Measurements from ENCODE around the gene DYNLT4.
"Not testable (repeated sequence)": the region's sequence is repeated elsewhere in the genome, so short reads cannot be mapped to it uniquely, and the experiment has no call there.

DYNLT4 gene

DNA sequence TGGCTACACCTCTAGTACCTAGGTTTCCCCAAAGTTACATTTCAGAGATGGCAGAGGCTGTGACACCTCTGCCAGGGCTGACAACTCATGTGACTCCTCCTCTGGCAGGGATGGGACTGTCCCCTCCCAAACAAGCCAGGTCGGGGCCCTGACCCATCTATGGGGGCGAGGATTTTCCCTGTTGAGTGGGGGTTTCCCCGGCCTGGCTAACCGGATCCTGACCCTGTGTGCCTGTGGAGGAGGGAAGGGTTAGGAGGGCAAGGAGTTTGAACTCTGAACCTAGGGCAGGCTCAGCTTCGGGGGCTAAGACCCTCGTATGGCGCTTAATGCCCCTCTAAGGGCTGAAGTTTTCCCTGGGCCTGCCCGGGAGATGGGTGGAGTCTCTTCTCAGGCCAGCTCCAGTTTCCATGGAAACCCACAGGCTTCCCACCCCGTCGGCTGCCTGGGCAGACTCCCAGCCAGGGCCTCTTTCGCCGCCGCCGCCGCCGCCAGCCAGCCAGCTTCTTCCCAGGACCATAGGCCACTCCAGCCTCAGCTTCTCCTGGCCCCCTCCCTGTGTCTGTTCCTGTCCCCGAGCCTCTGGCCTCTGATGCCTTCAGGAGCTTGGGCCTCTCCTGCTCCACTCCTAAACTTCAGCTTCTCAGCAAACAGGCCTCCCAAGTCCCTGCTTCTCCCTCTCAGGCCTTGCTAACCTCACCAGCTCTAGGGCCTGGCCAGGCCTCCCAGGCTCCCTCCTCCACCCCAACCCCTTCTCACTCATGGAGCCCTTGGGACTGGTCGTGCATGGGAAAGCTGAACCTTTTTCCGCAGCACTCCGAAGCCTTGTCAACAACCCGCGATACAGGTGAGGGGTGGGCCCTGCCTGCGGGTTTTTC is 1.1 kb upstream of the DYNLT4 start, which contains the start of gene BTBD19:
TSS of gene BTBD19 (plus strand) at position 461 of the 875 bp plus-strand sequence. CDS start at position 759, 298 bp downstream.
- peak; percentile 26 for DNase-seq

DNA sequence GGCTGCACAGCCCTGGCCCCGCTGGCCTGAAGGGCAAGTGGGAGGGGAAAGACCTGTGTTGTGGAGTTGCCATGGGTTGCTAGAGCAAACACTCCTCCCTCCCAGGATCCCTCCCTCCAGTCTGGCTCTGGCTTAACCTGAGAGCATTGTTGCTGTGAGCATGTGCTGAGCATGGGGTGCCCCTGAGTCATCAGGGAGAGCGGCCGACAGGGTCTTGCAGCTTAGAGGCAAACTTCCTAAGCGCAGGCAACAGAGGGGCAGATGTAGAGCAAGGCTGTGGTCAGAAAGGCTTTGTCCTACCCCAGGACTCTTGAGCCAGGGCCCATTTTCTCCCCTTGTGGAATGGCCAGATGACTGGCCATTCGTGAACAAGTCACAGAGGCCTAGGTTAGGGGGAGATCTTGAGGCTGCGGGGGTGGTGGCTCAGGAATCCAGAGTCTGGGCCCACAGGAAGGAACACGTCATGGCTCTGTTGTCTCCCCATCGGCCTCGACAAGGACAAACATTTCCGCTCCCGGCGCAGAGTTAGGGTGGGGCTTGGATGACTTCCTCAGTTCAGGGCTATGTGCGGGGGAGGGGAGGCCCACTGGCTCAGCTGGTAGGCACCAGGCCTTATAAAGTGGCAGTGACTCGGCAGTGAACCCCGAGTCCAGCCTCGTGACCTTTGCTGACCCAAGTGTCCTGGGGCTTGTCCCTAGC is 362 bp upstream of the DYNLT4 start:
- DNase-seq, result peak; percentile 95

DNA sequence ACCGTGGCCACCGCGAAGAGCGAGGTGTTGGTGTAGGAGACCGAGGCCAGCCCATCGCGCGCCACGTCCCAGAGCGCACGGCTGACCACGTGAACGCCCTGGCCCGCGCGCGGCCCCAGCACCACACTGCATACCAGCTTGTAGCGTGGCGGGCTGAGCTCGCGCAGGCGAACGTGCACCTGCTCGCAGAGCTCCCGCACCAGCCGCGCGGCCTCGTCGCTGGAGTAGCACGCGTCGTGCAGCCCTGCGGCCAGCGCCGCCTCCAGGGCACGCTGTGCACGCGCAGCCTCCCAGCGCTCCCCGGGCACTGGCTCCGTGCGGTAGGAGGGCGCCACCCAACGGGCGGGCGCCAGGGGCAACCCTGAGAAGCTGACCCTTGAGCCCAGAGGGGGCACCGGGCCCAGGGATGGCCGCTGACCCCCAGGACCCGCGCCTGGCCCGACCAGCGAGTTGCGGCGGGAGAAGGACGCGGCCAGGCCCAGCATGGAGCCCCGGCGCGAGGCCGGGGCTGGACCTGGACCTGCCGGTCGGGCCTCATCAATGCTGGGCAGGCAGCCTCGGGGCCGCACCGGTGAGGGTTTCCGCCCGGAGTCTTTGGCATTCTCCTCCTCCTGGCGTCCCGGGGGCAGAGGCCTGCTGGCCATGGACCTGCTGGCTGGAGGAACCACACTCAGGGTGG is 987 bp downstream of the DYNLT4 start:
- peak; percentile 48 for DNase-seq

DNA sequence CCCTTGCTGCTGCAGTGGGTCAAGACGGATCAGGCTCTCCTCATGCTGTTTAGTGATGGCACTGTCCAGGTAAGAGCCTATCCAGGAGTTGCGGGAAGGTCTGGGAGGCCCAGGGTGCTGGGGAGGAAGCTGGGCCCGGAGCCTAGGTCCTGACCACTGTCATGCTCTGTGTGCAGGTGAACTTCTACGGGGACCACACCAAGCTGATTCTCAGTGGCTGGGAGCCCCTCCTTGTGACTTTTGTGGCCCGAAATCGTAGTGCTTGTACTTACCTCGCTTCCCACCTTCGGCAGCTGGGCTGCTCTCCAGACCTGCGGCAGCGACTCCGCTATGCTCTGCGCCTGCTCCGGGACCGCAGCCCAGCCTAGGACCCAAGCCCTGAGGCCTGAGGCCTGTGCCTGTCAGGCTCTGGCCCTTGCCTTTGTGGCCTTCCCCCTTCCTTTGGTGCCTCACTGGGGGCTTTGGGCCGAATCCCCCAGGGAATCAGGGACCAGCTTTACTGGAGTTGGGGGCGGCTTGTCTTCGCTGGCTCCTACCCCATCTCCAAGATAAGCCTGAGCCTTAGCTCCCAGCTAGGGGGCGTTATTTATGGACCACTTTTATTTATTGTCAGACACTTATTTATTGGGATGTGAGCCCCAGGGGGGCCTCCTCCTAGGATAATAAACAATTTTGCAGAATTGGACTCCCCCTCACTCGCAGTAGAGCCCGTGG is 1.7 kb downstream of the DYNLT4 start:
- peak; percentile 16 for DNase-seq

DNA sequence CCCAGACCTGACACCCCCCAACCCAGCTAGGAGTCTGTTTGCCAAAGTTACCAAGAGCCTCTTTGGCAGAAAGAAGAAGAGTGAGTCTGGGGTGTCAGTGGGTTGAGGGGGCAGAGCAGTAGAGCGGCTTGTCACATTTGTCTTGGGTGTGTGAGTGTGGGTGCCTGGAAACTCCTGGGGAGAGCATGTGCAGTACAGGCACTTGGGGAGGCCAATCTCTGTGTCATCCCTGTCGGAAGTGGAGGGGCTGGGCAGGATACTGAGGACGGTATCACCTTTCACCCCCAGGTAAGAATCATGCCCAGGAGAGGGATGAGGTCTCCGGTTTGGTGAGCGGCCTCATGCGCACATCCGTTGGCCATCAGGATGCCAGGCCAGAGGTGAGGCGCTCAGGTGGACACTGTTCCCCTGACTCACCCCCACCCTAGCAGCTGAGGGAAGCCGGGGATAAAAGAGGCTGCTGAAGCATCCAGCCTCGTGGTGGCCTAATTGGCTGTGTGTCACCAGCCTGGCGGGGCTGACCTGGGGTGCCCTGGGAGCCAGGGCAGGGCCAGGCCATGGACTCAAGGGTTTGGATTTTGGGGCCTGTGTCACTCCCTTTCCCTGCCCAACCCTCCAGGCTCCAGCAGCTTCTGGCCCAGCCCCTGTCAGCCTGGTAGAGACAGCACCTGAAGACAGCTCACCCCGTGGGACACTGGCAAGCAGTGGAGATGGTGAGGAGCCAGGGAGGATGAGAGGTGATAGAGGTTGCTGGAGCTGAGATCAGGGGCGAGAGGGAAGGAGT is 3.6 kb downstream of the DYNLT4 start:
- DNase-seq, result no peak

DNA sequence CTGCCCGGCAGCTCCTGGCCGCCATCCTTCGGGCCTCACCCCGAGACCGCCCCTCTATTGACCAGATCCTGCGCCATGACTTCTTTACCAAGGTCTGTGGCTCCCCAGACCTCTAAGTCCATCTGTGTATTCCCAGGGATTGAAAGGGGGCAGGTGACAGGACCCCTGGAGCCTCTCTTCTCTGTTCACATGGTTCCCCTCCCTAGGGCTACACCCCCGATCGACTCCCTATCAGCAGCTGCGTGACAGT is 4.2 kb downstream of the DYNLT4 start:
- no peak for DNase-seq

DNA sequence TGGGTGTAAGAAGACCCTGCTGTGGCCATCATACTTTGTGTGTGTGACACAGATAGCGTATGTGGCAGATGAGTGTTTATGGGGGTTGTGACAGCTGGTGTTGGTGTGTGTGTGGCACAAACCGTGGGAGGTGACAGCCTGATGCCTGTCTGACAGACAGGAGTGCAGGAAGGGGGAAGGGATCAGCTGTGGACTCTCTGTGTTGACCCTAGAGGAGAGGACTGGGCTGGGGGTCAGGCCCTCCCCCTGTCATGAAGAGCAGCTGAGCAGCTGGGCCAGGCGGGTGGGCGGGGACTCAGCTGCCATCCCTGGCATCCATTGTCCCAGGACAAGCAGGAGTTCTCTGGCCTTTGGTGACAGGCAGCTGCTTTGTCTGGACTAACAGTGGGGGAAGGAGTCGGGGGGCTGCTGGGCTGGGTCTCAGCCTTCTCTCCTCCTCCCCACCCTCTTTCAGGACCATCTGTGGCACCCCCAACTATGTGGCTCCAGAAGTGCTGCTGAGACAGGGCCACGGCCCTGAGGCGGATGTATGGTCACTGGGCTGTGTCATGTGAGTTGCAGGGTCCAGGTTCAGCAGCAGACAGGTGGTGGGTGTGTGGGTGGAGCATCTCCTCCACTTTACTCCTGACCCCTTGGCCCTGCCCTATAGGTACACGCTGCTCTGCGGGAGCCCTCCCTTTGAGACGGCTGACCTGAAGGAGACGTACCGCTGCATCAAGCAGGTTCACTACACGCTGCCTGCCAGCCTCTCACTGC is 4.7 kb downstream of the DYNLT4 start:
- peak; percentile 22 for DNase-seq

DNA sequence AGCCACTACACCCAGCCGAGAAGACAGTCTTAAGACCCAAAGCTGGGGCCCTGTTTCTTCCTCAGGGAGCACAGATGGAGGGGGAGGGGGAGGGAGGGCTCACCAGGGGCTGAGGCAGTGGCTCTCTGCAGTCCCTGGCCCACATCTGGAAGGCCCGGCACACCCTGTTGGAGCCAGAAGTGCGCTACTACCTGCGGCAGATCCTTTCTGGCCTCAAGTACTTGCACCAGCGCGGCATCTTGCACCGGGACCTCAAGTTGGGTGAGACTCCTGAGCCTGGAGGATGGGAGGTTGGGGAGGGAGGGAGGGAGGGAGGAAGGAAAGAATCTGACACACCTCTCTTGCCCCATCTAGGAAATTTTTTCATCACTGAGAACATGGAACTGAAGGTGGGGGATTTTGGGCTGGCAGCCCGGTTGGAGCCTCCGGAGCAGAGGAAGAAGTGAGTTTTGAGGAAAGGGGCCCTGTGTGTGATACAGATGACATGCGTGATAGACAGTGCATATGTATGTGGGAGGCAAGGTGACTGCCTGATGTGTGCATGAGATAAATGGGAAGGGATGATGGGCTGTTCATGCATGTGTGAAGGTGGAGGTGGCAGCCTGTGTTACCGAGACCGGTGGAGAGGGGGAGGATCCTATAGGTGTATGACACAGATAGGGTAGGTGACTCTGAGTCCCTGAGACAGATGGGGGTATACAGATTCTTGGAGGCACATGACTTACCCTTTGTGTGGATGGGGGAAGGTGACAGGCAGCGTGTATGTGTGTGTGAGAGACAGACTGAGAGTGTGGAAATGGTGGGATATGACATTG is 5.5 kb downstream of the DYNLT4 start:
- DNase-seq, result peak; percentile 45

DNA sequence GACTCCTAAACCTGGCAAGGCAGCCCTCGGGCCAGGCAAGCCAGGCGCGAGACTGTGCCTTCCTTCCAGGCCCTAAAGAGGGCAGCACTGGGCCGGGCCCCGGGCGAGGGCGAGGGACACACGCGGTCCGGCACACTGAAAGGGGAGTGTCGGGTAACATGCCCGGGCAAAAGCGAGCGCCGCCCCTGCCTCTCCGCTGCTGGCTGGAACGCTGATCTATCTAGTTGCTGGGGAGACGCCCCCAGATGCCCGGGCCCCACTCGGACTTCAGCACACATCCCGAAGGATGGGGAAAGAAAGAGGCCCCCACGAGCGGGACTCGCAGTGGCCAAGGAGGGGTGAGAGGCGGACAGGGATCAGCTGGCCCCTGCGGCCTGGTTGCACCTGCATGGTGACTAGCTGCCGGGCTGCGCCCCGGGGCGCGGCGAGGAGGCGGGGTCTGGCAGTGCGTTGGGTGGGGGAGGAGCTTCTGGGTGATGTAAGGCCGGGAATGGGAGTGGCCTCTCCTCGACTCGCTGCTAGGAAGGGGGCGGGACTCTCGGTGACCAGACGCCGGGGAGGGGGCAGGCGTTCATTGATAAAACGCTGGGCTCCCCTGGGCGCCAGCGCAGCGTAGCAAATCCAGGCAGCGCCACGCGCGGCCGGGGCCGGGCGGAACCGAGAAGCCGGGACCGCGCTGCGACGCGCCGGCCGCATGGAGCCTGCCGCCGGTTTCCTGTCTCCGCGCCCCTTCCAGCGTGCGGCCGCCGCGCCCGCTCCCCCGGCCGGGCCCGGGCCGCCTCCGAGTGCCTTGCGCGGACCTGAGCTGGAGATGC is 7.2 kb downstream of the DYNLT4 start, which contains the start of gene PLK3:
TSS of gene PLK3 (plus strand) at position 608 of the 815 bp plus-strand sequence. CDS start at position 695, 87 bp downstream.
- peak; percentile 98 for DNase-seq

DNA sequence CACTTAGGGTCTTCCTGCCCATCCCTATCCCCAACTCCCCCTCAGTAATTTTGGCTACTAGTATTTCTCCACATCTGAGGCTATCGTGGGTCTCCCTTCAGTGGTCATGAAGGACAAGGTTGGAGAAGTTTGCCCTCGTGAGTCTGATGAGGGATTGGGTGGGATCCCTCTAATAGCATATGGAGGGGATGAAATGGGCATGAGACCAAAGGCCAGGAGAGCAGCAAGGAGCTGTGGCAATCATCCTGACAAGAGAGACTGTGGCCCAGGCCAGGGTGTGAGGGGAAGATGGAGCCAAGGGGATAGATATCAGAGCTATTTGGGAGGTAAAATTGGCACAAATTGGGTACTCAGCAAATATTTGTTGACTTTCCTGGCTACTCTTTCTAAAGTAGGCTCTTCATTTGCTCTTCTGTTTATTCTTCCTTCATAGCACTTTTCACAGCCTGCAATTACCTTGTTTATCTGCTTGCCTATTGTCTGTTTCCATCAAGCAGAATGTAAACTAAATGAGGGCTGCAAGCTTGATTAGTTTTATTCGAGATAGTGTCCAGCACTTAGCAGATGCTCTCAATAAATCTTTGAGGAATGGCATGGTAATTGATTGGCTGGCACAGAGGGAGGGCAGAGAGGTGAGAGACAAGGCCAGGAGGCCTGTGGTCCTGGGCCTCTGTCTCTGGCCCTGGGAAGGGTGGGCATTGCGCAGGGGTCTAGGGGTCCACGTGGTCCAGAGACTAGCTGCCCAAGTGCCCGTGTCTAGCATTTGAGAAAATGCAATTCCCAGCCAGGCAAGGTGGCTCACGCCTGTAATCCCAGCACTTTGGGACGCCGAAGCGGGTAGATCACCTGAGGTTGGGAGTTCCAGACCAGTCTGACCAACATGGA is 8.4 kb downstream of the DYNLT4 start:
- DNase-seq, result no peak

DNA sequence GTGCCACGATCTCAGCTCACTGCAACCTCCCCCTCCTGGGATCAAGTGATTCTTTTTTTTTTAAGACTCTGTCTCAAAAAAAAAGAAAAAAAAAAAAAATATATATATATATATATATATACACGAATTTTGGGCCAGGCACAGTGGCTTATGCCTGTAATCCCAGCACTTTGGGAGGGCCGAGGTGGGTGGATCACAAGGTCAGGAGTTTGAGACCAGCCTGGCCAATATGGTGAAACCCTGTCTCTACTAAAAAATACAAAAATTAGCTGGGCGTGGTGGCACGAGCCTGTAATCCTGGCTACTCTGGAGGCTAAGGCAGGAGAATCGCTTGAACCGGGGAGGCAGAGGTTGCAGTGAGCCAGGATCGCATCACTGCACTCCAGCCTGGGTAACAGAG is 9.3 kb downstream of the DYNLT4 start:
- not testable (repeated sequence) for DNase-seq

DNA sequence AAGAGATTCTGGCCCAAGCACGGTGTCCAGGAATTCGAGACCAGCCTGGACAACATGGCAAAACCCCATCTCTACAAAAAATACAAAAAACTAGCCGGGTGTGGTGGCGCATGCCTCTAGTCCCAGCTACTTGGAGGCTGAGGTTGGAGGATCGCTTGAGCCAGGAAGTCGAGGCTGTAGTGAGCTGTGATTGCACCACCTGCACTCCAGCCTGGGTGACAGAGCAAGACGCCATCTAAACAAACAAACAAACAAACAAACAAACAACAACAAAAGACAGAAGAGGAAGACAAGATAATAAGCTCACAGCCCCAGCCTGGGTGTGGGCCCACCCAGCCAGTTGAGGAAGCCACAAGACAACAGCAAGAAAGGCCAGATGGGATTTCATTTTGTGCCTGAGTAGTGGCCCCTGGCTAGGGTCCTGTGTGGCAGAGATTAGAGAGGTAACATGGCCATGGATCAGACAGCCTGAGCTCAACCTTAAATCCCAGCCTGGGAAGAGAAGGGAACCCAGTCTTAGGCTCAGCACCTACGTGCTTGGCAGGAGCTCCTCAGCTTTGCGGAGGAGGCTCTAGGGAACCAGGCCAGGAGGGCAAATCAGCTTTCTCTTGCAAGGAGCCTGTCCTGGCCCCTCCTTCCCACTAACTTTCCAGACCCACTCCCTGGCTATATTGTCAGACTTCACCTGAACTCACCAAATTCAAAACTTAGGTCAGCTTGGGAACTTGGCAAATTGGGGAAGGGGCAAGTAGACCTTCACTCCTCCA is 14.2 kb downstream of the DYNLT4 start:
- no peak for DNase-seq

DNA sequence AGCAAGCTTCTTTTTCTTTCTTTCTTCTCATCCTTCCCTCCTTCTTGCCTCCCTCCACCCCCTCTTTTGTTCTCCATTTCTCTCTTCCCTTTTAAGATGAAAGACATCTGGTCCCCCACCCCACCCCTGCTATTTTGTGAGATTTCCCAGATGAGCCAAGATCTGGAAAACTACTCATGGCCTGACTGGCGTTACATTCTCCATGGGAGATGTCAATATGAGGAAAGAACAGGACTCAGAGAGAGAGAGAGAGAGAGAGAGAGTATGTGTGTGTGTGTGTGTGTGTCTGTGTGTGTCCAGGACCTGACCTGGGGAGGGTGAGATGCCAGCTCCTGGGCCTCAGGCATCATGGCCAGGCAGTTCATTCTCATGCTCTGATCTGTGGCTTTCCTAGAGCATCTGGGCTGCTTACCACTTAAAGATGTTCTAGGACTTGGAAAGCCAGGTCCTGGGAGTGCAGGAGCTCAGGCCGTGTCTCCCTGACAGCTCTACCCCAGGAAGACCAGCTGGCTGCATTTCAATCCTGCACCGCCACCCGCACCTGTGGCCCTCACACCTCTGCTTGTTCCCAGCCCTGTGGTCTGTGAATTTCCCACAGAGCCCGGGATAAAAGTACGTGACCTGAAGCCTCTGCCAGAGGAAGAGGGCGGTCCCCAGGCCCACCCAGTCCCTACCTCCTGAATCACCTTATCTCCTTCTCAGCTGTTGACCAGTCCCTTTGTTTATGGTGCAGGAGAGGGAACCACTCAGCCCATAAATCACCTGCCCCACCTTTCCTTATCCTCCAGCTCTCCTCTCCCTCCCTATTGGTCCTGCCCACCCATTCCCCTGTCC is 16.0 kb downstream of the DYNLT4 start:
- DNase-seq, result no peak

DNA sequence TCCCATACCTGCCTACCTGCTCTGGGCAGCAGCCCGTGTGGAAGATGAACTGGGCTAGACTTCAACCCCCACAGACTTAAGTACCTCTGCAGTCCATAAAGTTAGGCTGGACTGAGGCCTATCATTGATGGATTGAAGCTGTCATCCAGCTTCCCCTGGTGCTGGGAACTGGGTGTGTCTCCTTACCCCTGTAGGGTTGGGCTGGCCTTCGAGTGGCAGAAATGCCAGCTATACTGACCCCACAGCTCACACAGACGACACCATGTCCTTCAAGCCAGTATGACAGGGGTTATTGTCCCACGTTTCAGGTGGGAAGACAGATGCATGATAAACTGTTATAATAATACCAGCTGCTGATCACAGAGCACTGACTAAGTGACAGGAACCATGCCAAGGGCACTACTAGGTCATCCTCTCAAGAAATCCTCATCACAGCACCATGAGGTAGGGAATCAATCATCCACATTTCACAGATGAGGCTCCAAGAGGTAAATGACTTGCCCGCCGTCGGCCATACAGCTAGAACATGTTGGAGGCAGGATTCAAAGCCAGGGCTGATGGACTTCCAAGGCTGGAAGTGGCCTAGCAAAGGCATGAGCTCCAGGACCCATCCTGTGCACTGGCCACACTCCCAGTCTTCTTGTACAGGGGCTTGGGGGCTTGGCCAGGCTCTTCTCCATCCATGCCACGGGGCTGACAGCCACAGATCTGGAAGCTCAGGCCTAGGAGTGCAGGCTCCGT is 18.9 kb downstream of the DYNLT4 start, which contains the start of gene BEST4:
TSS of gene BEST4 (minus strand) at position 51 of the 741 bp plus-strand sequence. CDS start 465 bp downstream, outside the sequence.
- DNase-seq, result no peak

DNA sequence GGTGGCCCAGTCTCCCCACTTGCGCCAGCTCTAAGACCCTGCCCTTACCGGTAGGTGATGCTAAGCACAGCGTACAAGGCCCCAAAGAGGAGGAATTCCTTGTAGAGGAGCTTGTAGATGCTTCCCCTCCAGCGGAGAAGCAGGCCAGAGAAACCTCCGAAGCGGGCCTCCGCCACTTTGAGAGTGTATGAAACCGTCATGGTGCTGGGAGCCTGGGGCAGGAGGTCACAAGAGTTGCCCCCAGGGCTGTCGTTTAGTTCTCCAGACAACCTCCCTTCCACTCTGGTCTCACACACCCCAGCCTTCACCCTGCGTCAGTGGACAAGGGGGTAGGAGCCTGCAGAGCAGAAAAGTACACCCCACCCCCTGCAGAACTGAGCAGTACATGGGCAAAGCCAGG is 19.6 kb downstream of the DYNLT4 start:
- DNase-seq, result no peak

Measured in central memory CD4-positive, alpha-beta T cell (primary cell).